Brain microvascular endothelial cell (primary cell): ENCODE results near the gene CHRNB4.

Experiments
- DNase-seq: peaks from one replicate; pipeline ENCODE4 v3.0.0-alpha.2; 2020
- H3K27ac ChIP-seq: fragments of 250-450 bp; sonication (Bioruptor Pico); 2 replicates; pipeline ENCODE4 v1.5.1; 2020; ENCODE audit warnings: mild to moderate bottlenecking, moderate library complexity
- H3K27me3 ChIP-seq: fragments of 250-450 bp; sonication (Bioruptor Pico); replicated peaks from 2 replicates; pipeline ENCODE4 v1.5.1; 2020; ENCODE audit warnings: mild to moderate bottlenecking
- H3K36me3 ChIP-seq: fragments of 250-450 bp; sonication (Bioruptor Pico); replicated peaks from 2 replicates; pipeline ENCODE4 v1.5.1; 2020; ENCODE audit warnings: mild to moderate bottlenecking
- H3K4me3 ChIP-seq: 2 replicates; pipeline ENCODE4 v1.5.1; 2011; ENCODE audit warnings: low read depth, mild to moderate bottlenecking, control low read depth, low read length, moderate library complexity
- CTCF ChIP-seq: IDR thresholded peaks from 2 replicates; pipeline ENCODE4 v1.5.1; 2011; ENCODE audit warnings: low read depth, mild to moderate bottlenecking, moderate library complexity, low read length, control low read depth, inconsistent platforms; ENCODE audit errors: missing control alignments
- in situ Hi-C: cut with HindIII; loops from 2 replicates; pipeline ENCODE4 v1.10.0; 2017; ENCODE audit warnings: low sequenced_read_pairs, low pct_ligation_motif_present

The CHRNB4 gene

GRCh38 chr15:78672285-78673014 is 31.4 kb upstream of the CHRNB4 start:
- H3K4me3 ChIP-seq = no peak overlapping the region
- in situ Hi-C loops = no loop called here
- TF ChIP-seq CTCF = no peak
- H3K27me3 ChIP-seq = no peaks in the 10 kb centered on the region
- DNase-seq = no peak
- H3K27ac ChIP-seq = no peak overlapping the region
- no peaks in the 10 kb centered on the region for H3K36me3 ChIP-seq

- H3K27me3 ChIP-seq = no peaks in the 10 kb centered on the region
- H3K36me3 ChIP-seq = no peaks in the 10 kb centered on the region
- H3K4me3 ChIP-seq = no peak overlapping the region
- no peak for DNase-seq
- in situ Hi-C loops = no loop called here
- H3K27ac ChIP-seq = no peak overlapping the region
- no peak for TF ChIP-seq CTCF
Observed at GRCh38 chr15:78671626-78672211, 30.7 kb upstream of the CHRNB4 start.

- Histone ChIP-seq H3K36me3 (no peaks in the 10 kb centered on the region), H3K27me3 (no peaks in the 10 kb centered on the region), H3K4me3 (no peak overlapping the region), H3K27ac (no peak overlapping the region)
- in situ Hi-C loops = no loop called here
- DNase-seq = no peak
- no peak for TF ChIP-seq CTCF
Observed at GRCh38 chr15:78668987-78669386, 28.0 kb upstream of the CHRNB4 start.

GRCh38 chr15:78667578-78668236 is 26.7 kb upstream of the CHRNB4 start:
- Histone ChIP-seq H3K27ac (no peak overlapping the region), H3K36me3 (no peaks in the 10 kb centered on the region), H3K27me3 (no peaks in the 10 kb centered on the region), H3K4me3 (no peak overlapping the region)
- in situ Hi-C loops = no loop called here
- DNase-seq = no peak
- no peak for TF ChIP-seq CTCF

GRCh38 chr15:78666010-78666409 is 25.0 kb upstream of the CHRNB4 start:
- no peak overlapping the region for H3K27ac ChIP-seq
- no peak for DNase-seq
- no peak for TF ChIP-seq CTCF

More at GRCh38 chr15:78666010-78666409, 25.0 kb upstream of the CHRNB4 start:
- in situ Hi-C loops = no loop called here
- Histone ChIP-seq H3K36me3 (no peaks in the 10 kb centered on the region), H3K4me3 (no peak overlapping the region), H3K27me3 (no peaks in the 10 kb centered on the region)
